Central memory CD8-positive, alpha-beta T cell (primary cell): ENCODE measurements around the gene MAN2C1.
A peak's percentile ranks its signal among the peaks of the same experiment; 100 is the strongest.
"Not testable (repeated sequence)": the region's sequence is repeated elsewhere in the genome, so short reads cannot be mapped to it uniquely, and the experiment has no call there.

Experiments used
- ATAC-seq: fragments of 150-1000 bp; cut with Tn5 transposase; replicated peaks from 2 replicates; pipeline ENCODE4 v1.10.0; 2022; ENCODE audit warnings: mild to moderate bottlenecking, moderate FRiP score, moderate number of reproducible peaks; ENCODE audit not compliant: poor library complexity, severe bottlenecking; ENCODE audit errors: extremely low read depth
- DNase-seq, 2 donors: peaks; one replicate each; pipeline ENCODE4 v3.0.0; 2021; ENCODE audit warnings: low spot score in 2 of 2
- H3K27ac Mint-ChIP-seq: one replicate; pipeline ENCODE4 v1.8.0; 2022; ENCODE audit warnings: low read depth, mild to moderate bottlenecking, moderate library complexity, mixed read lengths
- H3K27me3 Mint-ChIP-seq: one replicate; pipeline ENCODE4 v1.8.0; 2022; ENCODE audit warnings: mixed read lengths
- H3K36me3 Mint-ChIP-seq: one replicate; pipeline ENCODE4 v1.8.0; 2022; ENCODE audit warnings: mild to moderate bottlenecking, moderate library complexity, mixed read lengths; ENCODE audit not compliant: insufficient read depth
- H3K4me1 Mint-ChIP-seq: one replicate; pipeline ENCODE4 v1.8.0; 2022; ENCODE audit warnings: mixed read lengths
- H3K4me3 Mint-ChIP-seq: one replicate; pipeline ENCODE4 v1.8.0; 2022; ENCODE audit warnings: mild to moderate bottlenecking, moderate library complexity, mixed read lengths
- H3K9me3 Mint-ChIP-seq: one replicate; pipeline ENCODE4 v1.8.0; 2022; ENCODE audit warnings: mixed read lengths

MAN2C1 gene

GRCh38 chr15:75358771-75359536, 9.5 kb downstream of the MAN2C1 start:
- Mint-ChIP-seq H3K27ac (no peak overlapping the region), H3K27me3 (no peaks in the 10 kb centered on the region)

DNA sequence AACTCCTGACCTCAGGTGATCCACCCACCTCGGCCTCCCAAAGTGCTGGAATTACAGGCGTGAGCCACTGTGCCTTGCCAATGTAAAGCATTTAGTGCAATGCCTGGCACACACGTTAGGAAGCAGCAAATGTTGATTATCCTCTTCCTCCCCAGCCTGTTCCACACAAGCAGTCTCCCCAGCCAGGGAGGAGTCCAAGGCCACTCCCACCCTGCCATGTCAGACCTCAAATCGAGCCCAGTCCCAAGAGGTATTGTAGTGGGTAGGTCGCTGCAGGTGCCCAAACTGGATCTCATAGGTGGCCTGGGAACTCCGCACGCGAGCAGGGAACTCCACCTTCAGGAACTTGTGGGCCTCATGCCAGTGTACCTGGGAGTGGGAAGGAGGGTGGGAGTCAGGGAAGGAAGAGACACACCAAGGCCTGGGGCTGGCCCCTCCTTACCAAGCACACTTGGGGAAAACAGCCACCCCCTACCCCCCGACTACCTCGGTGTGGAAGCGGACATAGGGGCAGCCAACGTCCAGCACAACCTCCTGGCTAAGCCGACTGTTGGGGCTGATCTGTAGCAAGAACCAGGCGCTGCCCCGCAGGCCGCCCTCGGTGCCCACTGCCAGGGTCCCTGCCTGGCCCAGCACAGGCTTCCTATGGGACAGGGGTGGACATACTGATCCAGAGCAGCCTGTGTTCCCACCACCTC, 10.3 kb downstream of the MAN2C1 start:
- Mint-ChIP-seq H3K27ac (no peak overlapping the region), H3K4me1 (peaks cover 4% of the 10 kb centered on the region), H3K36me3 (peaks cover 28% of the 10 kb centered on the region), H3K4me3 (no peak overlapping the region), H3K9me3 (no peaks in the 10 kb centered on the region), H3K27me3 (no peaks in the 10 kb centered on the region)
- ATAC-seq (no peak), DNase-seq (no peak)

More at GRCh38 chr15:75358771-75359536, 9.5 kb downstream of the MAN2C1 start:
- ATAC-seq (no peak), DNase-seq (no peak)
- Mint-ChIP-seq H3K9me3 (no peaks in the 10 kb centered on the region), H3K4me3 (no peak overlapping the region), H3K36me3 (peaks cover 25% of the 10 kb centered on the region), H3K4me1 (peaks cover 5% of the 10 kb centered on the region)

DNA sequence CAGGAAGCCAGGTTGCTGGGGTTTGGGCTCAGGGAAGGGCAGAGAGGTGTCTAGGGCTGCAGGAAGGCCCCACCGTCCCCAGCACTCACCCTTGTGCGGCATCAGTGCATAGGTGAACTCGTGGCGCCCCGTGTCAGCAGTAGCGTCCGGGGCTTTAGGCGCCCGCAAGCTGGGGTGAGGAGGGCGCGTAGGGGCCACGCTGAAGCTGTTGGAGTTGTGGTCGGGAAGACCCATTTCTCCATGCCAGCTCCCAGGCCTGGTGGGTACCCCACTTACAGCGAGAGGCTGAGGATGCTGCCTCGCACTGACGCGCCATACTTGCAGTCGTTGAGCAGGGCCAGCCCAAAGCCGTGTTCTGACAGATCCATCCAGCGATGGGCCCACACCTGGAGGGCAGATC, 11.9 kb downstream of the MAN2C1 start:
- no peak overlapping the region for H3K4me3 Mint-ChIP-seq
- no peak for ATAC-seq

GRCh38 chr15:75356006-75356405, 12.4 kb downstream of the MAN2C1 start:
- Mint-ChIP-seq H3K27ac (no peak overlapping the region), H3K4me1 (peaks cover 8% of the 10 kb centered on the region), H3K36me3 (peaks cover 29% of the 10 kb centered on the region), H3K4me3 (no peak overlapping the region), H3K9me3 (no peaks in the 10 kb centered on the region), H3K27me3 (no peaks in the 10 kb centered on the region)
- no peak for DNase-seq
- ATAC-seq, result no peak

More for the DNA sequence above, 11.9 kb downstream of the MAN2C1 start:
- no peaks in the 10 kb centered on the region for H3K27me3 Mint-ChIP-seq
- no peak for DNase-seq
- H3K36me3 Mint-ChIP-seq, result peaks cover 29% of the 10 kb centered on the region
- peaks cover 4% of the 10 kb centered on the region for H3K4me1 Mint-ChIP-seq
- no peaks in the 10 kb centered on the region for H3K9me3 Mint-ChIP-seq
- H3K27ac Mint-ChIP-seq, result no peak overlapping the region

GRCh38 chr15:75355369-75355768, 13.0 kb downstream of the MAN2C1 start:
- no peak for ATAC-seq
- H3K4me1 Mint-ChIP-seq, result peaks cover 9% of the 10 kb centered on the region
- H3K4me3 Mint-ChIP-seq, result no peak overlapping the region

GRCh38 chr15:75354454-75354853, 14.0 kb downstream of the MAN2C1 start:
- H3K27ac Mint-ChIP-seq, result peak overlapping the region; percentile 25
- no peak for ATAC-seq
- no peaks in the 10 kb centered on the region for H3K9me3 Mint-ChIP-seq
- H3K4me3 Mint-ChIP-seq, result no peak overlapping the region
- H3K4me1 Mint-ChIP-seq, result peaks cover 18% of the 10 kb centered on the region
- no peaks in the 10 kb centered on the region for H3K27me3 Mint-ChIP-seq
- peaks cover 38% of the 10 kb centered on the region for H3K36me3 Mint-ChIP-seq
- no peak for DNase-seq

More at GRCh38 chr15:75355369-75355768, 13.0 kb downstream of the MAN2C1 start:
- Mint-ChIP-seq H3K36me3 (peaks cover 31% of the 10 kb centered on the region), H3K9me3 (no peaks in the 10 kb centered on the region), H3K27ac (no peak overlapping the region), H3K27me3 (no peaks in the 10 kb centered on the region)
- DNase-seq, result no peak

- DNase-seq (no peak), ATAC-seq (no peak)
- H3K36me3 Mint-ChIP-seq, result peaks cover 34% of the 10 kb centered on the region
- H3K4me1 Mint-ChIP-seq, result peaks cover 19% of the 10 kb centered on the region
- H3K9me3 Mint-ChIP-seq, result no peaks in the 10 kb centered on the region
- H3K27ac Mint-ChIP-seq, result no peak overlapping the region
- no peak overlapping the region for H3K4me3 Mint-ChIP-seq
- no peaks in the 10 kb centered on the region for H3K27me3 Mint-ChIP-seq
Measured at GRCh38 chr15:75353604-75354003, 14.8 kb downstream of the MAN2C1 start.

GRCh38 chr15:75352186-75353080, 16.0 kb downstream of the MAN2C1 start:
- ATAC-seq (no peak), DNase-seq (no peak)
- no peaks in the 10 kb centered on the region for H3K27me3 Mint-ChIP-seq
- H3K4me3 Mint-ChIP-seq, result no peak overlapping the region
- H3K9me3 Mint-ChIP-seq, result no peaks in the 10 kb centered on the region
- H3K27ac Mint-ChIP-seq, result peak overlapping the region; percentile 49
- H3K36me3 Mint-ChIP-seq, result peaks cover 29% of the 10 kb centered on the region
- H3K4me1 Mint-ChIP-seq, result peaks cover 20% of the 10 kb centered on the region

DNA sequence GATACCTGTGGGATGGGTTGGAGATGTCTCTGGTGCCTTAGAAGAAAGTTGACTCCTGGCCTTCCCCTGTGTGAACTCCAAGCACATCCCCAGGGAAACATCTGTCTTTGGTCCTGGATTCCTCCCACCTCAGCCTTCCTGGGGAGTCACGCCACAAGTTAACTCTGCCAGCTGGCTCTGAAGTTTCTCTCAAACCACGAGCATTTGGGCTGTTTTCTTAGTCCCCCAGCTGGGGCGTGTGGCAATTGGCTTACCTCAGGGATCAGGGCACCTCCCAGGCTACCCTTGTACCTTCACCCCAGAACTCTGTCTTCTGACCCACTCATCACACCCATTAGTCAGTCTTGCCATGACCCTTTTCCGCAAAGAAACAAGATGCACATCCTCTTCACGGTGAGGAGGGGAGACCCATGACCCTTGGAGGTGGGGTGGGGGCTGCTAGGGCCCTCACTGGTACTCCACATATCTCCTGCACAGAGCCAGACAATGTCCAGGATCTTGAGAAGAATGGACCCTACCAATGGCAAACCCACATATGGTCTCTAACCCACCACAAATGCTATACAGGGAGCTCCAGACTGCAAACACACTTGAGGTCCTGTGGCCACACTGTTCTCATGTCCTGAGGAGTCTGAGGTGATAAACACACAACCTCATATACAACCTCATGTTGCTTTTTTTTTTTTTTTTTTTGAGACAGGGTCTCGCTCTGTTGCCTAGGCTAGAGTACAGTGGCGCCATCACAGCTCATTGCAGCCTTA, 17.6 kb downstream of the MAN2C1 start:
- peaks cover 28% of the 10 kb centered on the region for H3K4me1 Mint-ChIP-seq
- H3K9me3 Mint-ChIP-seq, result no peaks in the 10 kb centered on the region
- no peaks in the 10 kb centered on the region for H3K27me3 Mint-ChIP-seq
- H3K36me3 Mint-ChIP-seq, result peaks cover 32% of the 10 kb centered on the region
- H3K4me3 Mint-ChIP-seq, result no peak overlapping the region
- no peak for ATAC-seq
- peak overlapping the region; percentile 87 for H3K27ac Mint-ChIP-seq
- DNase-seq, result no peak

DNA sequence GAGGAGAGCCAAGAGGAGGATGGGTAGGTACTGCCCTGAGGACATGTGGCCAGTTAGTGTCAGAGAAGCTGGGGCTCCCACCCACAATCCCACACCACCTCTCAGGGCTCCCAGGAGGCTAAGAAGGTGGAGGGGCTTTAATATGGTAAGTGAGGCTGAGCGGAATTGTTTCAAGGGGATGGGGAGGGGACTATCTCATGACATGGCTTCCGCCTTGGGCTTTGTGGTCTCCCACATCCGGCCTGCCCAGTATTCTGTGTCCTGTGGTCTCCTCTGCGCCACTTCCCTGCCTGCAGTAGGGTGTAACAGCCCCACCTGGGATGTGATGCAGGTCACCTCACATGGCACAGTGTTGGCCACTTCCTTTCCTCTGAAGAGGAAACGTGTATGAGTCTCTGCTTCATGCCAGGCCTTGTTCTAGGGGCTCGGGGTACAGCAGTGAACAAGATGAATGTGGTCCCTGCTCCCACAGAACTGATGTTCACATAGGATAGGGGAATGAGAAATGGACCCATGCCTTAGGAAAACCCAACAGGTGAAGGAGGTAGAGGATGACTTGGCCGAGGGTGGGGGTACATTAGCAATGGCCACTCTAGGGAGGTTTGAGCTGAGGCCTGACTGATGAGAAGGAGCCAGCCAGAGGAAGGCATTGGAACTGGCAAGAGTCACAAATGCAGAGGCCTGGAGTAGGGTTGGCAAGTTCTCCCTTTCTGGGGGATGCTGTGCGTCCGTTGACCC, 18.4 kb downstream of the MAN2C1 start:
- no peaks in the 10 kb centered on the region for H3K9me3 Mint-ChIP-seq
- peak overlapping the region; percentile 87 for H3K27ac Mint-ChIP-seq
- peaks cover 28% of the 10 kb centered on the region for H3K4me1 Mint-ChIP-seq
- H3K4me3 Mint-ChIP-seq, result peak overlapping the region; percentile 78
- H3K27me3 Mint-ChIP-seq, result no peaks in the 10 kb centered on the region
- ATAC-seq (peak; percentile 94), DNase-seq (peak; percentile 72 to 90)
- peaks cover 30% of the 10 kb centered on the region for H3K36me3 Mint-ChIP-seq

DNA sequence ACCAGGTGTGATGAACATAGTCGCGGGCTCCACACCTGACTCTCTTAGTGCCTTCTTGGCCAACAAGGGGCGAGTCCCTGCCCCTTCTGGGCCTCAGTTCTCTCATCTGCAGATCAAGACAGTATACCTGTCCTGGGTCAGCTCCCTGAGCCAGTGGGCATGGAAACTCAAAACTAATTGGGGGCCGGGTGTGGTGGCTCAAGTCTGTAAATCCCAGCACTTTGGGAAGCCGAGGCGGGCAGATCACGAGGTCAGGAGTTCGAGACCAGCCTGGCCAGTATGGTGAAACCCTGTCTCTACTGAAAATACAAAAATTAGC, 19.1 kb downstream of the MAN2C1 start:
- peak overlapping the region; percentile 78 for H3K4me3 Mint-ChIP-seq
- not testable (repeated sequence) for H3K27me3 Mint-ChIP-seq, ATAC-seq, DNase-seq, H3K9me3 Mint-ChIP-seq
- peak overlapping the region; percentile 87 for H3K27ac Mint-ChIP-seq
- peaks cover 28% of the 10 kb centered on the region for H3K4me1 Mint-ChIP-seq
- H3K36me3 Mint-ChIP-seq, result peaks cover 28% of the 10 kb centered on the region
